GM12878 (cell line): ENCODE measurements around the gene KDM5B. TPM values are rescaled to one million over a fixed set of nuclear protein-coding genes. Genes with fewer than 3 reads are reported as not detected.

Experiments used
- ATAC-seq: fragments of 200-7000 bp; cut with Tn5 transposase; 3 replicates; pipeline ENCODE4 v1.9.1; 2020; ENCODE audit warnings: mild to moderate bottlenecking, moderate library complexity
- BruUV-seq: library from RNA; stranded (reverse); fragments of 400-500 nt; replicated peaks from 2 replicates; lab custom pipeline; 2021; lab: Mats Ljungman, UMichigan
- CTCF ChIA-PET: fragments of 300-600 bp; sonication (Branson Sonifier 250); formaldehyde crosslinking; extraction: SDS; loops from one replicate; lab custom pipeline; 2021; ENCODE audit warnings: inconsistent platforms; lab: Yijun Ruan, JAX
- POLR2A ChIA-PET: fragments of 350-600 bp; formaldehyde crosslinking; extraction: SDS; loops from one replicate; lab custom pipeline; 2021; ENCODE audit warnings: inconsistent platforms; lab: Charles Lee
- RAD21 ChIA-PET: fragments of 300-600 bp; sonication (Branson Sonifier 250); formaldehyde crosslinking; loops from one replicate; lab custom pipeline; 2023; ENCODE audit warnings: antibody characterized with exemption; ENCODE audit not compliant: unreplicated experiment; lab: Charles Lee
- SMC1A ChIA-PET: fragments of 300-600 bp; sonication (Branson Sonifier 250); formaldehyde crosslinking; loops from one replicate; lab custom pipeline; 2023; ENCODE audit not compliant: unreplicated experiment, uncharacterized antibody; lab: Charles Lee
- DNase-seq: peaks from one replicate; pipeline ENCODE4 v3.0.0-alpha.2; 2011; ENCODE audit warnings: low read depth, low spot score
- FAIRE-seq: peaks from 3 replicates; lab custom pipeline; 2011; peaks lifted over from hg19 to GRCh38; lab: Jason Lieb, UNC
- H2AFZ ChIP-seq: 2 replicates; pipeline ENCODE4 v1.6.0; 2011; ENCODE audit warnings: low read depth, low read length, control low read depth; ENCODE audit not compliant: control insufficient read depth
- H3K27ac ChIP-seq: 2 replicates; pipeline ENCODE4 v1.5.1; 2011; ENCODE audit warnings: control low read depth; ENCODE audit not compliant: control insufficient read depth, insufficient read depth
- H3K27me3 ChIP-seq, 2 experiments: replicated peaks in 1 of 2; 2 replicates each; pipeline versions ENCODE4 v1.6.0 to v1.6.1; 2011; ENCODE audit warnings: low read length in 1 of 2; ENCODE audit not compliant: control insufficient read depth in 2 of 2, insufficient read depth in 2 of 2
- H3K36me3 ChIP-seq, 2 experiments: 2 replicates each; pipeline ENCODE4 v1.5.1; 2011; ENCODE audit warnings: low read length in 1 of 2; ENCODE audit not compliant: control insufficient read depth in 2 of 2, insufficient read depth in 2 of 2
- H3K4me1 ChIP-seq: 2 replicates; pipeline ENCODE4 v1.6.1; 2011; ENCODE audit warnings: mild to moderate bottlenecking, low read length, moderate library complexity, mixed read lengths; ENCODE audit not compliant: control insufficient read depth, insufficient read depth
- H3K4me2 ChIP-seq: 2 replicates; pipeline ENCODE4 v1.6.0; 2011; ENCODE audit warnings: control low read depth; ENCODE audit not compliant: control insufficient read depth, insufficient read depth
- H3K4me3 ChIP-seq: fragments of 200-600 bp; sonication (generic); 2 replicates; pipeline ENCODE4 v1.5.1; 2016
- H3K79me2 ChIP-seq: 2 replicates; pipeline ENCODE4 v1.6.0; 2011; ENCODE audit warnings: low read length; ENCODE audit not compliant: control insufficient read depth, insufficient read depth
- H3K9ac ChIP-seq: 2 replicates; pipeline ENCODE4 v1.8.0; 2011; ENCODE audit warnings: low read length, control low read depth, mixed read lengths; ENCODE audit not compliant: control insufficient read depth, insufficient read depth
- H3K9me3 ChIP-seq: replicated peaks from 3 replicates; pipeline ENCODE4 v1.5.1; 2011; ENCODE audit warnings: mild to moderate bottlenecking, low read length; ENCODE audit not compliant: control insufficient read depth, insufficient read depth
- H4K20me1 ChIP-seq: 2 replicates; pipeline ENCODE4 v1.6.0; 2011; ENCODE audit not compliant: control insufficient read depth, insufficient read depth
- BACH1 ChIP-seq: fragments of 450-650 bp; IDR thresholded peaks from 2 replicates; pipeline ENCODE4 v1.6.1; 2017; ENCODE audit warnings: mild to moderate bottlenecking, borderline replicate concordance
- EED ChIP-seq: sonication (generic); IDR thresholded peaks from 2 replicates; pipeline ENCODE4 v1.6.1; 2016; ENCODE audit warnings: antibody characterized with exemption, low read depth
- EGR1 ChIP-seq, 2 experiments: IDR thresholded peaks; 1 replicate in 1 of 2; 2 replicates in 1 of 2; pipeline ENCODE4 v1.6.1; 2011 to 2012; ENCODE audit warnings: low read depth in 2 of 2, low read length in 2 of 2, borderline replicate concordance in 1 of 2, mild to moderate bottlenecking in 1 of 2, moderate library complexity in 1 of 2
- EZH2 ChIP-seq: IDR thresholded peaks from 2 replicates; pipeline ENCODE4 v1.6.1; 2012; ENCODE audit warnings: low read depth, mild to moderate bottlenecking, control low read depth, inconsistent platforms, low read length, borderline replicate concordance; ENCODE audit not compliant: control insufficient read depth
- FOS ChIP-seq: IDR thresholded peaks from 3 replicates; pipeline ENCODE4 v1.6.1; 2011; ENCODE audit warnings: borderline replicate concordance; ENCODE audit not compliant: insufficient read length; ENCODE audit errors: extremely low read depth
- HCFC1 ChIP-seq: fragments of 150-350 bp; IDR thresholded peaks from 2 replicates; pipeline ENCODE4 v1.6.1; 2014; ENCODE audit warnings: low read length
- HDAC6 ChIP-seq: fragments of 200-600 bp; sonication (generic); IDR thresholded peaks from one replicate; pipeline ENCODE4 v1.8.0; 2017; ENCODE audit warnings: antibody characterized with exemption; ENCODE audit not compliant: unreplicated experiment
- LARP7 ChIP-seq: fragments of 450-650 bp; IDR thresholded peaks from 2 replicates; pipeline ENCODE4 v1.6.1; 2017; ENCODE audit warnings: mild to moderate bottlenecking
- MEF2A ChIP-seq: IDR thresholded peaks from 2 replicates; pipeline ENCODE4 v1.6.1; 2011; ENCODE audit warnings: low read depth, mild to moderate bottlenecking, low read length, moderate library complexity; ENCODE audit not compliant: insufficient read depth
- MYB ChIP-seq: fragments of 150-350 bp; IDR thresholded peaks from 2 replicates; pipeline ENCODE4 v1.6.1; 2014; ENCODE audit warnings: mild to moderate bottlenecking, low read depth, low read length, borderline replicate concordance
- NFIC ChIP-seq: IDR thresholded peaks from 2 replicates; pipeline ENCODE4 v1.6.1; 2012; ENCODE audit warnings: low read depth, mild to moderate bottlenecking, inconsistent platforms, low read length, moderate library complexity
- SRF ChIP-seq, 2 experiments: IDR thresholded peaks; 2 replicates each; pipeline ENCODE4 v1.6.1; 2011; ENCODE audit warnings: low read depth in 2 of 2, low read length in 2 of 2, mild to moderate bottlenecking in 1 of 2, moderate library complexity in 1 of 2
- SUPT20H ChIP-seq: IDR thresholded peaks from 2 replicates; pipeline ENCODE4 v1.6.1; 2011; ENCODE audit warnings: low read depth, mild to moderate bottlenecking, low read length, moderate library complexity, borderline replicate concordance; ENCODE audit not compliant: control insufficient read depth
- USF1 ChIP-seq: IDR thresholded peaks from 2 replicates; pipeline ENCODE4 v1.6.1; 2011; ENCODE audit warnings: borderline replicate concordance, low read depth, mild to moderate bottlenecking, moderate library complexity, mixed read lengths, low read length; ENCODE audit not compliant: insufficient read depth; ENCODE audit errors: extremely low read length
- WGBS: methylation state at CpG from one replicate; pipeline ENCODE4 v1.1.6; 2016; ENCODE audit warnings: low lambda C conversion rate; ENCODE audit not compliant: insufficient replicate concordance, insufficient coverage; ENCODE audit errors: missing lambda C conversion rate; 5-methylcytosine and 5-hydroxymethylcytosine counted together
- in situ Hi-C: fragments of 300-500 bp; cut with MboI; formaldehyde crosslinking; loops from 9 replicates; pipeline ENCODE4 v1.14.3; 2018; ENCODE audit warnings: mixed read lengths
- intact Hi-C: fragments of 100-400 bp; cut with micrococcal nuclease; formaldehyde crosslinking; loops from one replicate; pipeline ENCODE4 v1.14.2; 2022; ENCODE audit not compliant: unreplicated experiment
- polyA plus RNA-seq, 11 experiments: library from polyadenylated mRNA; depleted of rRNA in 4 of 11; unstranded in 6 of 11; stranded (reverse) in 5 of 11; fragments of >200 nt; fragmentation: Nextera tagmentation in 4 of 11; fragmentation: Illumina TruSeq in 1 of 11; extraction: Ambion mirVana in 4 of 11; extraction: Trizol in 1 of 11; gene quantifications; 1 replicate in 1 of 11; 2 replicates in 10 of 11; pipeline versions ENCODE4 v1.2.1 to v1.2.3, GENCODE V29; 2011 to 2016; ENCODE audit warnings: inconsistent platforms in 2 of 11, missing spikeins in 2 of 11, low read depth in 1 of 11
- total RNA-seq, 4 experiments: library from RNA; depleted of rRNA in 3 of 4; stranded (reverse); fragments of >200 nt in 3 of 4; fragmentation: Illumina TruSeq in 1 of 4; extraction: Trizol in 1 of 4; gene quantifications; 2 replicates each; pipeline versions ENCODE4 v1.2.1 to v1.2.3, GENCODE V29; 2013 to 2021
- TF ChIP-seq, protein P1 (sequence below): fragments of 450-650 bp; IDR thresholded peaks from 2 replicates; pipeline ENCODE4 v1.6.1; 2017; ENCODE audit warnings: antibody characterized with exemption, mild to moderate bottlenecking, moderate library complexity
- TF ChIP-seq, protein P2 (sequence below): fragments of 450-650 bp; IDR thresholded peaks from 2 replicates; pipeline ENCODE4 v1.6.1; 2014; ENCODE audit warnings: mild to moderate bottlenecking

The KDM5B gene
- total and polyA plus RNA-seq, 10 of the 15 experiments (the other 5 are each of a cell fraction or from before 2014, with no cell fraction given) = 1.7 to 26.6 (median 8.1) TPM

- no peaks in the 10 kb centered on the region for H3K79me2 ChIP-seq
- 34% methylated on average over 3 of the region's 3 CpGs for WGBS
- ChIA-PET RAD21 (no interaction called here), CTCF (interaction anchor here (1.0 to 2.2 kb wide), 2 partner anchors 25 to 27 kb away, joined by 3 to 9 read pairs; no protein-coding TSS in a partner anchor), SMC1A (interaction anchor here (0.6 kb wide), 1 partner anchor 1378 kb away, joined by 3 read pairs; no protein-coding TSS in a partner anchor), POLR2A (no interaction called here)
- H3K4me1 ChIP-seq = no peaks in the 10 kb centered on the region
- in situ Hi-C loops (no loop called here), intact Hi-C loops (no loop called here)
- FAIRE-seq (peak; percentile 81), ATAC-seq (peak; percentile 91), DNase-seq (no peak)
- no peak overlapping the region for H3K4me2 ChIP-seq
- H3K4me3 ChIP-seq = no peak overlapping the region
- H3K27ac ChIP-seq = no peak overlapping the region
- peaks cover 2% of the 10 kb centered on the region; the same call in 1 of the 2 replicates for H4K20me1 ChIP-seq
- no peak overlapping the region for H2AFZ ChIP-seq
- no peaks in the 10 kb centered on the region for H3K9me3 ChIP-seq
- H3K36me3 ChIP-seq = no peaks in the 10 kb centered on the region
- H3K9ac ChIP-seq = no peak overlapping the region
- no TSS peak for BruUV-seq
- peaks cover 0 to 6% of the 10 kb centered on the region in 2 experiments; a peak in 2 of 4 replicates for H3K27me3 ChIP-seq
- TF ChIP-seq MYB (no peak), NFIC (no peak), BACH1 (no peak), SRF (IDR thresholded peaks at IDR 0.05; ENCODE audit: low read depth in 2 of 2, low read length in 2 of 2) (peak in 1 of 2 experiments; percentile 52; a peak in 1 of 4 replicates), EGR1 (IDR thresholded peaks at IDR 0.05; ENCODE audit: borderline replicate concordance in 1 of 2, low read depth in 2 of 2, low read length in 2 of 2) (no peak), USF1 (no peak), SUPT20H (no peak), LARP7 (no peak), HCFC1 (no peak), MEF2A (no peak), FOS (no peak), EED (no peak), EZH2 (no peak), HDAC6 (no peak)
- TF ChIP-seq, protein P1, sequence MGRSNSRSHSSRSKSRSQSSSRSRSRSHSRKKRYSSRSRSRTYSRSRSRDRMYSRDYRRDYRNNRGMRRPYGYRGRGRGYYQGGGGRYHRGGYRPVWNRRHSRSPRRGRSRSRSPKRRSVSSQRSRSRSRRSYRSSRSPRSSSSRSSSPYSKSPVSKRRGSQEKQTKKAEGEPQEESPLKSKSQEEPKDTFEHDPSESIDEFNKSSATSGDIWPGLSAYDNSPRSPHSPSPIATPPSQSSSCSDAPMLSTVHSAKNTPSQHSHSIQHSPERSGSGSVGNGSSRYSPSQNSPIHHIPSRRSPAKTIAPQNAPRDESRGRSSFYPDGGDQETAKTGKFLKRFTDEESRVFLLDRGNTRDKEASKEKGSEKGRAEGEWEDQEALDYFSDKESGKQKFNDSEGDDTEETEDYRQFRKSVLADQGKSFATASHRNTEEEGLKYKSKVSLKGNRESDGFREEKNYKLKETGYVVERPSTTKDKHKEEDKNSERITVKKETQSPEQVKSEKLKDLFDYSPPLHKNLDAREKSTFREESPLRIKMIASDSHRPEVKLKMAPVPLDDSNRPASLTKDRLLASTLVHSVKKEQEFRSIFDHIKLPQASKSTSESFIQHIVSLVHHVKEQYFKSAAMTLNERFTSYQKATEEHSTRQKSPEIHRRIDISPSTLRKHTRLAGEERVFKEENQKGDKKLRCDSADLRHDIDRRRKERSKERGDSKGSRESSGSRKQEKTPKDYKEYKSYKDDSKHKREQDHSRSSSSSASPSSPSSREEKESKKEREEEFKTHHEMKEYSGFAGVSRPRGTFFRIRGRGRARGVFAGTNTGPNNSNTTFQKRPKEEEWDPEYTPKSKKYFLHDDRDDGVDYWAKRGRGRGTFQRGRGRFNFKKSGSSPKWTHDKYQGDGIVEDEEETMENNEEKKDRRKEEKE = no peak
- TF ChIP-seq, protein P2, sequence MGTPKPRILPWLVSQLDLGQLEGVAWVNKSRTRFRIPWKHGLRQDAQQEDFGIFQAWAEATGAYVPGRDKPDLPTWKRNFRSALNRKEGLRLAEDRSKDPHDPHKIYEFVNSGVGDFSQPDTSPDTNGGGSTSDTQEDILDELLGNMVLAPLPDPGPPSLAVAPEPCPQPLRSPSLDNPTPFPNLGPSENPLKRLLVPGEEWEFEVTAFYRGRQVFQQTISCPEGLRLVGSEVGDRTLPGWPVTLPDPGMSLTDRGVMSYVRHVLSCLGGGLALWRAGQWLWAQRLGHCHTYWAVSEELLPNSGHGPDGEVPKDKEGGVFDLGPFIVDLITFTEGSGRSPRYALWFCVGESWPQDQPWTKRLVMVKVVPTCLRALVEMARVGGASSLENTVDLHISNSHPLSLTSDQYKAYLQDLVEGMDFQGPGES = no peak
These were observed 115.2 kb downstream of the KDM5B start for GRCh38 chr1:202692959-202693555.
